OCI-LY3 (cell line): ENCODE measurements around the gene PDXP.
A peak's percentile ranks its signal among the peaks of the same experiment; 100 is the strongest.

ENCODE experiments used
- H2AFZ ChIP-seq: fragments of 200-600, 300-600 bp; shearing (Covaris generic); 2 replicates; pipeline ENCODE4 v1.6.0; 2014; ENCODE audit warnings: antibody characterized with exemption, low read depth, low read length
- H3K27ac ChIP-seq: fragments of 200-600, 300-600 bp; sonication (generic); 2 replicates; pipeline ENCODE4 v1.5.1; 2014; ENCODE audit warnings: mild to moderate bottlenecking, low read length, moderate library complexity, mixed read lengths
- H3K27me3 ChIP-seq: fragments of 200-600, 300-600 bp; sonication (generic); 2 replicates; pipeline ENCODE4 v1.6.1; 2014; ENCODE audit warnings: low read depth, low read length, mixed read lengths
- H3K36me3 ChIP-seq: fragments of 200-600, 300-600 bp; sonication (generic); replicated peaks from 2 replicates; pipeline ENCODE3; 2014; ENCODE audit warnings: low read depth, low read length, mixed read lengths
- H3K4me1 ChIP-seq: fragments of 300-600, 200-600 bp; sonication (generic); 2 replicates; pipeline ENCODE4 v1.6.1; 2014; ENCODE audit warnings: low read length, mixed read lengths
- H3K4me2 ChIP-seq: fragments of 200-600, 300-600 bp; sonication (generic); 2 replicates; pipeline ENCODE4 v1.6.1; 2014; ENCODE audit warnings: low read length, mixed read lengths
- H3K4me3 ChIP-seq: fragments of 300-600, 200-600 bp; sonication (generic); 2 replicates; pipeline ENCODE4 v1.5.1; 2014; ENCODE audit warnings: antibody characterized with exemption, mild to moderate bottlenecking, low read length, moderate library complexity
- H3K79me2 ChIP-seq: fragments of 300-600, 200-600 bp; shearing (Covaris generic); 2 replicates; pipeline ENCODE4 v1.6.1; 2014; ENCODE audit warnings: mild to moderate bottlenecking, low read length, mixed read lengths
- H3K9ac ChIP-seq: fragments of 300-600, 200-600 bp; shearing (Covaris generic); 2 replicates; pipeline ENCODE4 v1.6.0; 2014; ENCODE audit warnings: mild to moderate bottlenecking, low read length, moderate library complexity
- H3K9me3 ChIP-seq: fragments of 200-600, 300-600 bp; shearing (Covaris generic); 2 replicates; pipeline ENCODE4 v1.6.1; 2014; ENCODE audit warnings: low read length, mixed read lengths; ENCODE audit not compliant: insufficient read depth
- H4K20me1 ChIP-seq: fragments of 200-600, 300-600 bp; sonication (generic); 2 replicates; pipeline ENCODE4 v1.6.1; 2016; ENCODE audit warnings: low read length, mixed read lengths; ENCODE audit not compliant: insufficient read depth
- CTCF ChIP-seq: fragments of 200-600, 300-600 bp; sonication (generic); IDR thresholded peaks from 2 replicates; pipeline ENCODE4 v1.5.1; 2014; ENCODE audit warnings: antibody characterized with exemption, low read length, low read depth
- EZH2phosphoT487 ChIP-seq: fragments of 200-600 bp; shearing (Covaris generic); IDR thresholded peaks from 2 replicates; pipeline ENCODE4 v1.6.1; 2018; ENCODE audit warnings: antibody characterized with exemption, mixed run types, low read depth

PDXP gene

GRCh38 chr22:37675930-37676735, 17.6 kb downstream of the PDXP start:
- no peaks in the 10 kb centered on the region for H4K20me1 ChIP-seq
- no peaks in the 10 kb centered on the region for H3K27me3 ChIP-seq
- H3K4me1 ChIP-seq, result peaks cover 35% of the 10 kb centered on the region
- TF ChIP-seq CTCF, result no peak
- H3K4me3 ChIP-seq, result peak overlapping the region; percentile 78
- peak overlapping the region; percentile 80 for H3K9ac ChIP-seq
- no peaks in the 10 kb centered on the region for H3K36me3 ChIP-seq
- H3K9me3 ChIP-seq, result no peaks in the 10 kb centered on the region
- H3K4me2 ChIP-seq, result peak overlapping the region; percentile 78
- H3K27ac ChIP-seq, result peak overlapping the region; percentile 78
- H2AFZ ChIP-seq, result no peak overlapping the region
- peaks cover 12% of the 10 kb centered on the region; the same call in 1 of the 2 replicates for H3K79me2 ChIP-seq

GRCh38 chr22:37676736-37677492, 18.4 kb downstream of the PDXP start:
- TF ChIP-seq EZH2phosphoT487 (no peak), CTCF (no peak)
- peak overlapping the region; percentile 93 for H2AFZ ChIP-seq
- peak overlapping the region; percentile 80 for H3K9ac ChIP-seq
- H3K27ac ChIP-seq, result peak overlapping the region; percentile 78
- H3K4me3 ChIP-seq, result peak overlapping the region; percentile 78
- H3K27me3 ChIP-seq, result no peaks in the 10 kb centered on the region
- H3K9me3 ChIP-seq, result no peaks in the 10 kb centered on the region
- H3K36me3 ChIP-seq, result no peaks in the 10 kb centered on the region
- H3K79me2 ChIP-seq, result peaks cover 12% of the 10 kb centered on the region; the same call in 1 of the 2 replicates
- H4K20me1 ChIP-seq, result no peaks in the 10 kb centered on the region
- H3K4me1 ChIP-seq, result peaks cover 43% of the 10 kb centered on the region
- peak overlapping the region; percentile 78 for H3K4me2 ChIP-seq

GRCh38 chr22:37677493-37677974, 19.0 kb downstream of the PDXP start:
- Histone ChIP-seq H3K4me3 (peak overlapping the region; percentile 78), H3K4me2 (peak overlapping the region; percentile 78), H3K79me2 (peaks cover 12% of the 10 kb centered on the region; the same call in 1 of the 2 replicates), H4K20me1 (no peaks in the 10 kb centered on the region), H3K27me3 (no peaks in the 10 kb centered on the region), H3K9ac (peak overlapping the region; percentile 80), H3K9me3 (no peaks in the 10 kb centered on the region), H3K36me3 (no peaks in the 10 kb centered on the region), H3K4me1 (peaks cover 38% of the 10 kb centered on the region), H2AFZ (peak overlapping the region; percentile 93), H3K27ac (peak overlapping the region; percentile 78)
- no peak for TF ChIP-seq CTCF
- no peak for TF ChIP-seq EZH2phosphoT487

GRCh38 chr22:37678372-37678771, 19.8 kb downstream of the PDXP start:
- H3K4me1 ChIP-seq, result peaks cover 33% of the 10 kb centered on the region
- no peaks in the 10 kb centered on the region for H3K9me3 ChIP-seq
- peaks cover 12% of the 10 kb centered on the region; the same call in 1 of the 2 replicates for H3K79me2 ChIP-seq
- TF ChIP-seq EZH2phosphoT487 (no peak), CTCF (no peak)
- H3K27me3 ChIP-seq, result no peaks in the 10 kb centered on the region
- no peak overlapping the region for H3K9ac ChIP-seq
- no peak overlapping the region for H3K4me3 ChIP-seq
- H3K36me3 ChIP-seq, result no peaks in the 10 kb centered on the region
- no peaks in the 10 kb centered on the region for H4K20me1 ChIP-seq
- 0 out of 2 replicates have a peak overlapping the region, but pooled peaks have one; percentile 78 for H3K4me2 ChIP-seq
- no peak overlapping the region for H3K27ac ChIP-seq
- no peak overlapping the region for H2AFZ ChIP-seq
